GM20000 (cell line): ENCODE measurements around the gene PRICKLE2.

ENCODE experiments used
- DNase-seq: peaks from one replicate; pipeline ENCODE4 v3.0.0; 2012; ENCODE audit warnings: low spot score
- CTCF ChIP-seq: IDR thresholded peaks from 2 replicates; pipeline ENCODE4 v1.5.1; 2012; ENCODE audit warnings: mild to moderate bottlenecking, control low read depth; ENCODE audit errors: extremely low read depth, missing control alignments

The PRICKLE2 gene

DNA sequence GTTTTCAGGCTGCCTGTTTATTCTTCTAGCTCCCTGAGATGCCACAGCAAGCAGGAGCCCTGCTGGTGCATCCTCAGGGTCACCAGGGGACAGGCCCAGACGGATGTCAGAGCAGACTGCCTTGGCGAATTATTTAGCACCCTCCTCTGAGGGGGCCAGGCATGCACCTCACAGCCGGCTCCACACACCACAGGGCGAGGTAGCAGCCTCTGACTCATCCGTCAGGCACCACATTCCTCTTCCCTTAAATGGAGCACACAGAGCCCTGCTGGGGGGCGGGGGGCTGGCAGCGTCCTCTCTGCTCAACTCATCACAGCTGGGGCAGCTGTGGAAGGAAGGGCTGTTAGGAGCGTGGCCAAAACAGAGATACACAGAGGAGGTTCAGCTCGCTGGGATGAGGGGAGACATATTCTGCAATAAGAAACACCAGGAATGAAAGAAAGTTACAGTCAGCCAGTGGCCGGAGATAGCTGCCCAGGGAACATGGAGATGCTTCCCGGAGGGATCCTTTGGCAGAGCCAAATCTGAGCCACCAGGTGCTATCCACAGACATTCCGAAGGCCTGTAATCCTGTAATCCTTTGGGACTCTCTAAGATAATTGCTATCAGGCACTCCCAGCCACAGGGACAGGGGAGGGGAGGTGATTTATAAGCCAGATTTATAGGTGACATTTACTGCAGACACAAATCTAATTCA is 13.9 kb upstream of the PRICKLE2 start:
- no peak for TF ChIP-seq CTCF
- DNase-seq = no peak

DNA sequence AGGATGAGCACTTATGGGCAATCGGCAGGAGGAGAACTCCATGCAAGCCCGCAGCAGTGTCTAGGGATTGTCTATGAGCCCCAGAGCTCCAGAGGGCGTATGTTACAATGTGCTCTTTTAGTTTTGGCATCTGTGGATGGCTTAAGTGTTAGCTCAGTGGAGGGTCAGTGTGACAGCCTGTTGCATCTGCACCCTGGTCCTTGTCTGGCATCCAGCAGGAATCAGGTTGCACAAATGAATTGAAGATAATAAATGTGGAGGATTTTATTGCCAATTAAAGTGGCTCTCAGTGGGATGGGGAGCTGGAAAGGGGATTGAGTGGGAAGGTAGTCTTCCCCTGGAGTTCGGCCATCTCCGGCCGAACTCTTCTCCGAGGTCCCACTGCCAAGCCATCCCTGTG is 11.8 kb upstream of the PRICKLE2 start:
- DNase-seq = no peak
- TF ChIP-seq CTCF = no peak

- no peak for TF ChIP-seq CTCF
- DNase-seq = no peak
Measured at GRCh38 chr3:64235605-64236004, 10.3 kb upstream of the PRICKLE2 start.

GRCh38 chr3:64234571-64234970 is 9.3 kb upstream of the PRICKLE2 start:
- TF ChIP-seq CTCF = no peak
- no peak for DNase-seq

DNA sequence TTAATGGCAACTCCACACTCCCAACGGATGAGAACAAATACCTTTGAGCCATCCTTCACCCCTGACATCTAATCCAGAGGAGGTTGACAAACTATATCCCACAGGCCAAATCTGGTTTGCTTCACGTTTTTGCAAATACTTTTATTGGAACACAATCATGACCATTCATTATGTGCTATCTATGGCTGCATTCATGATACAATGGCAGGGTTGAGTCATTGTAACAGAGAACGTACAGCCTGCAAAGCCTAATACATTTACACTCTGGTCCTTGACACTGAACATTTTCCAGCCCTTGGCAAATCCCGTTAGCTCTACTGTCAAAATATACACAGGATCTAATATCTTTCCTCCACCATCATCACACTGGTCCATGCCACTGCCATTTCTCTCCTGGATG is 7.6 kb upstream of the PRICKLE2 start:
- no peak for DNase-seq
- no peak for TF ChIP-seq CTCF

DNA sequence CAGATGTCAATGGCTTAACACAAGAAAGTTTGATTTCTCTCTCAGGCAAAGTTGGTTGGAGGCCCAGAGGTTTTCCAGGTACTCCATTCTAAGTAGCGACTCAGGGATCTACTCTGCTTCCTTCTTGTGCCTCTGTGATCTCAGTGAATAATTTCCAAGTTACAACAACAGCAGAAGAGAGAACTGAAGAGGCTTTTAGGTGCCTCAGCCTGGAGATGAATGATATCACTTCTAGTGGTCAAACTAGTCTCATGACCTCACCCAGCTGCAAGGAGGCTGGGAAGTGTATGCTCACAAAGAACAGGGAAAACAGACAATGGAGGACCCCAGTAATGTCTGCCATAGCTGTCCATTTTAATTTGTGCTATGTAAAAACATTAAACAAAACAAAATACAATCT is 4.6 kb upstream of the PRICKLE2 start:
- no peak for DNase-seq
- TF ChIP-seq CTCF = no peak

GRCh38 chr3:64228110-64228509 is 2.8 kb upstream of the PRICKLE2 start:
- TF ChIP-seq CTCF = no peak
- no peak for DNase-seq
